HG02870 (cell line): ENCODE measurements around the gene XPO6.
"Not testable (repeated sequence)": the region's sequence is repeated elsewhere in the genome, so short reads cannot be mapped to it uniquely, and the experiment has no call there.

Experiments
- ATAC-seq: cut with Tn5 transposase; IDR thresholded peaks from one replicate; pipeline ENCODE4 v1.9.1; 2021; ENCODE audit warnings: mild to moderate bottlenecking, moderate library complexity; ENCODE audit not compliant: unreplicated experiment

XPO6 gene

GRCh38 chr16:28118637-28119036, 93.1 kb downstream of the XPO6 start:
- ATAC-seq = no peak

DNA sequence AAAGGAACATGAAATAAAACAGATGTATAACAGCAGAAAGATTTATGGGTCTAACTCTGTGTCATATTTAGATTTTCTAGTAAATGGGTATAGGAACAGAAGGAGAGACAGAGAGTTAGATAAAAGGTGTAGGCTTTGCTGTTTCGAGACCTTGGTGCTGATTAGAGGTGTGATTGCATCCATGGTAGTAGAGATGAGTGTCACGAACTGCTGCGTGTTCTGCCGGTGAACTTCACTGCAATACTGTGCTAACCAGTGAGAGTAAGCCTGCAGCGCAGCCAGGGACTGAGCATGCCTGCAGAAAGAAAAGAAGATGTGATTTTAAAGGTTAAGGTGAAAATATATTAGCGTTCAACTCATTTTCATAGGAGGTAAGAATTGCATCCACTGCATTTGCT, 94.6 kb downstream of the XPO6 start:
- no peak for ATAC-seq

DNA sequence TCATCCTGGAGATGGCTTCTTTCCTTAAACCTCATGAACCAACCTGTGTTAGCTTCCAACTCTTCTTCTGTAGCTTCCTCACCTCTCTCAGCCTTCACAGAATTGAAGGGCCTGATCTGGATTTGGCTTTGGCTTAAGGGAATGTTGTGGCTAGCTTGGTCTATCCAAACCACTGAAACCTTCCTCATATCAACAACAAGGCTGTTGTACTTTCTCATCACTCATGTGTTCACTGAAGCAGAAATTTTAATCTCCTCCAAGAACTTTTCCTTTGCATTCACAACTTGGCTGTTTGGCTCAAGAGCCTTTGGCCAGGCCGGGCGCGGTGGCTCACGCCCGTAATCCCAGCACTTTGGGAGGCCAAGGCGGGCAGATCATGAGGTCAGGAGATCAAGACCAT, 95.9 kb downstream of the XPO6 start:
- not testable (repeated sequence) for ATAC-seq

DNA sequence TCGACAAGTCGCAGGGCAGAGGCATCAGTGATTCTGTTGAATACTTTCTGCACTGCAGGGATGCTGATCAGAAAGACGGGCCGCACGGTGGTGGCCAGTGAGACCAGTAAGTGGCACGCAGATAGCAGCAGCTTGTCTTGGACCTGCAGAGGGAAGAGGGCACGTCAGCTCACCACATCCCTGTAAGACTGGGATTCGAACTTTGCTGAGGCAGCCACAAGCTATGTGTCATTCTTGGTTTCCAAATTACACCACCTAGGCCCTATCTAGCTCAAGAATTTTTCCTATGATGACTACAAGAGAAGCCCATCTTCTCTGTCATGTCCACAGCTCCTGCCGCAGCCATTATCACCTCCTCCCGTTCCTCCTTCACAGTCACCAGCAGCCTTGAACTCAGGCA, 98.9 kb downstream of the XPO6 start:
- ATAC-seq = no peak

DNA sequence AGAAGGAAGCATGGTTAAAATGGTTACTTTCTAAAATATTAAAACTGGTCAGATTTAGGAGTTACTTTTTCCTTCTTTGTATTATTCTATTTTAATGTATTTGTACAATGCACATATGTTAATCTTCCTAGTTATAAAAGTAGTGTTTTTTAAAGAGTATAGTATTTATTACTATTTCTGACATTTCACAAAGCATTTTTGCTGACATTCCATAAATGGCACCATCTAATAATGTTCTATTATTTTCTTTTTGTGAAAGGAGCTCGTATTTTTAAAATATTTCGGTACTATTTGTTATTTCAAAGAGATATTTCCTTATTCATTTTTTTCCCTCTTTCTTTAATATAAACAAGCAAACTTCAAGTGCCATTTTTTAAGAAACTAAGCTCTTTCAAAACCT, 100.8 kb downstream of the XPO6 start:
- ATAC-seq = no peak

GRCh38 chr16:28110479-28110878, 101.3 kb downstream of the XPO6 start:
- no peak for ATAC-seq

- ATAC-seq = no peak
Measured at GRCh38 chr16:28110074-28110473, 101.7 kb downstream of the XPO6 start.

DNA sequence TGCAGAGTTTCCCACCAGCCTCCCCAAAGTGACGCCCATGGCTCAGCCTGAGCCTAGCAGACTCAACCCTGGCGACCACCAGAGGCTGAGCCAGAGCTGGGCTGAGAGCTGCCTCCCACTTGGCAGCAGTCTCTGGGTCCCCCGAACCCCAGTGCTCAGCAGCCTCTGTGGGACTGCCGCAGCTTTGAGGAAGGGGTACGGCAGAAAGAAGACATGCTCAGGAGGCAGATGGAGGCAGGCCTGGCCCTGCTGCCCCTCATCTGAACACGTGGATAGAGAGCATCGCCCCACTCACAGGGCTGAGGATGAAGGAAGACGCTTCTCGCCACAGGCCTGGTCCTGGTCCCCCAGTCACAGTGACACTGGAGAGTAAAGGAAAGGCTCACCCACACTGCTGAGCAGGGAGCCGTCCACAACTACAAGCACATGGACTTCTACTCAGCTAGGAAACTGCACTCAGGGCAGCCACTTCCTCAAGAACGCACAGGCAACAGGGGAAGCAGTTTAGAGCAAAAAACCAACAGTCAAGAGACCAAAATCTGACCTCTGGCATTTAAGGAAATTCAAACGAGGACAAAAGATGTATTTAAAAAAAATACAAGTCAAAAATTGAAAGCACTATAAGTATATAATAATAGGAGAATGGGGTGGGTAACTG, 103.0 kb downstream of the XPO6 start:
- ATAC-seq = no peak

DNA sequence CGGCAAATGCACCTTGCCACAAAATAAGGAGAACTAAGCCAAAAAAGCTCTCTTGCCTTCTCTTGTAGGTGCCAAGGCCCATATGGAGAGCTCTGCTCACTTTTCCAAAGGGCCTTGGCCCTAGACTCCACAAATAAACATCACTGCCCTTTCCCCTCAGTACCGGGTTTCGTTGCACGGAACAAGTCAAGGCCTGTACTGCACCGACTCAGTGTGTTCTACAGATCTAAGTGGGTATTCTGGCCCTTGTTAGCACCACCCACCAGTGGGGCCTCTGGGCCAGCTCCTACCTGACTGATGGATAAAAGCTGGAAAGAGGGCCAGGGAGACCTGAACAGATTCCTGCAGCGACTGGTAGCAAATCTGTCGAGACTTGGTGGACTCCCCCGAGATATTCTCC, 104.5 kb downstream of the XPO6 start:
- ATAC-seq = no peak

- no peak for ATAC-seq
Measured at GRCh38 chr16:28106467-28107215, 105.1 kb downstream of the XPO6 start.

GRCh38 chr16:28105954-28106353, 105.8 kb downstream of the XPO6 start:
- ATAC-seq = no peak

- ATAC-seq = no peak
Measured at GRCh38 chr16:28105297-28105696, 106.5 kb downstream of the XPO6 start.

- ATAC-seq = no peak
Measured at GRCh38 chr16:28104404-28104803, 107.4 kb downstream of the XPO6 start.

DNA sequence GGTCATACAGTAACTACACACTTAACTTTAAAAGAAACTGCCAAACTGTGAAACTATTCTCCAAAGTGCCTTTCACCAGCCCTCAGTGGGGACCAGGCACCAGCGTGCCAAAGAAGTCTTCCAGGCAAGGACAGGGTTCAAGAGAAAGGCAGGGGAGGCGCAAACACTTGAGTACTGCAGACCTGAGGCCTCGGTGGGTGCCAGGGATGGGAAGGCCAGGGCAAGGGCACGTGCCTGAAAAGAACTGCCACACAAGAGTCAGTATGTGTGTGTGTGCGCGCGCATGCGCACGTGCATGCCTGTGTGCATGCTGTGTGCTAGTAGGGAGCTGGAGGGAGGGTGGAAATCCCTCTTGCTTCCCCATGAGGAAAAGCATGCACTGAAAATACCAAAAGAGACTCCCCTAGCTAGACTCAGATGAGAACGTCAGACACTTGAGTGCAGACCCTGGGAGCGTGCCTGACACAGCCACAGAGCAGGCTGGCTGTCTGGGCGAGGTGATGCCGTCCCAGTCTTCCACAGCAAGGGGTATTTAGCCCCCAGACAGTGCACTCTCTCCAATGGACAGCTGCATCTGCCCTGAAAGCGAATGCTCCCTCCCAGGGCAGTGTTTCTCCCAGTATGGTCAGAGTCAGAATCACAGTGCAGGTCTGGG, 108.1 kb downstream of the XPO6 start:
- ATAC-seq = no peak

DNA sequence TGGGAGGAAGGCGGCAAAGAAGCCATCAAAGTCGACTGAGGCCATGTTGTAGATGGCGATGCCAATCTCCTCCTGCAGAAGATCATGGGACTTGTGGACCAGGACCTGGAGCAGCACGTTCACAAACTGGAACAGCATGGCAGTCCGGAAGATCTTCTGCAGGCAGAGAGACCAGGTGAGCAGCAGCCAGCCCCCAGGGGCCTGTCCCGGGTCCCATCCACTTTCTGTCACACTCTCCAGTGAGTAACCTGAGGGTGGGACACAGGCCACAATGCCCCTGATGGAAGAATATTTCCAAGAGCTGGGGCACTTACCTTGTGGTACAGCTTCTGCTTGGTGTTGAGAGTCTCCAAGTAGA, 110.3 kb downstream of the XPO6 start:
- no peak for ATAC-seq

DNA sequence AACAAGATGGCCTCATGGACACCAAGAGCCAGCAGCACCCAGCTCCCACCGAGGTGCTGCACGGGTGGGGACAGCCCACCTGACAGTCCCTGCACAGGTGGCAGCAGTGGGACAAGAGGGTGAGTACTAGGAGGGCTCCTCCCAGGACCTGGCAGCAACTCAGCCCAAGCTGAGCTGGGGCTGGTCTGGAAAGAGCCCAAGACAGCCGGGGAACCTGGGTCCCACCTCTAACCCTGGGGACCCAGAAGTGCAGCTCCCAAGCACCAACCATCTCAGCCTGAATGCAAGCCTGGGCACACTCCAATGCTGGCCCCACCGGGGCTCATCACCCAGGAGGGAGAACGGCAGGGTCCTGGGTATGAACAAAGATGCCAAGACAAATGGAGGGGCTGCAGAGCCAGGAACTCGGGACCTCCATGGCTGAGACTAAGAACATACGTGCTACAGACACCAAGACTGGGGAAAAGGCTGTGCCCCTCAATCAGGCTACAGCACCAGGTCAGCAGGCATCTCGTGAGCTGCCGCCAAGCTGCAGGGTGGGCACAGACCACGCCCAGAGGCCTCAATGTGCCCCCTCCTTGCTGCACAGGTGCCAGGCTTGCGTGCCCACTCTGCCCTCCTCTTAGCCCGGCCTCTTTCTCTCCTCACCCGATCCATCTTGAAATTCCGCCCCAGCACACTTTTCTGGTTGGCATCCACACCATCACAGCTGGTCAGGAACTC, 110.8 kb downstream of the XPO6 start:
- ATAC-seq = no peak

- ATAC-seq = no peak
Measured at GRCh38 chr16:28098959-28099945, 112.5 kb downstream of the XPO6 start.

- no peak for ATAC-seq
Measured at GRCh38 chr16:28098171-28098958, 113.4 kb downstream of the XPO6 start.
